ENCODE data around the gene HS3ST5. TPM values are rescaled to one million over a fixed set of nuclear protein-coding genes. Genes with fewer than 3 reads are reported as not detected.

Gene HS3ST5
- polyA plus RNA-seq, 3 donors, result not detected

DNA sequence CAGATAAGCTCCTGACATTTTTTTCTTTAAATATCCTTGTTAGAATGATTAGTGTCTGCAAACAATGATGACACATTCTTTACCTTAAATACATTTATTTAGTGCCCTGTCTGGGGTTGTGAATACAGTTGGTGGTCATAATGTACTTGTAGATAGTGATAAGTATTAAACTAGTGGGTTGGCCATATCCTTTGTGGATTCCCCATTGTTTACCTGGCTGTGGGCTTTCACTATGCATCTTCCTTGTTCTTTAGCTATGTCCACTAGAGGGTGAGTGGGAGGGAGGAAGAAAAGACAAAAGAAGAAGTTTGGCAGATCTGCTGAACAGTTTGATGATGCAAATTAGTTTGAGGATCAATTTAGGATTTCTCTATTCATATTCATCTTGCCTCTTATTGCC lies 15.7 kb downstream of the HS3ST5 start:
- H3K27me3 Mint-ChIP-seq (ENCODE audit: low read depth in 3 of 3), result peaks cover 0 to 2% (median 0%) of the 10 kb centered on the region in 3 donors
- no peaks in the 10 kb centered on the region for H3K36me3 Mint-ChIP-seq
- Histone ChIP-seq H3K4me3 (replicated peaks in 1 of 3; ENCODE audit: low read depth in 2 of 3, low read length in 3 of 3) (no peak overlapping the region), H3K4me1 (ENCODE audit: control insufficient read depth in 1 of 2, insufficient read depth in 2 of 2, low read length in 2 of 2) (no peaks in the 10 kb centered on the region), H3K79me2 (ENCODE audit: insufficient read depth, low read length) (no peaks in the 10 kb centered on the region), H4K20me1 (ENCODE audit: insufficient read depth, low read length) (no peaks in the 10 kb centered on the region), H3K36me3 (replicated peaks in 1 of 2; ENCODE audit: control insufficient read depth in 1 of 2, insufficient read depth in 2 of 2, low read length in 2 of 2) (no peaks in the 10 kb centered on the region), H2AFZ (ENCODE audit: insufficient read depth, low read depth, low read length, poor library complexity, severe bottlenecking) (no peak overlapping the region), H3K27me3 (ENCODE audit: control insufficient read depth in 2 of 2, insufficient read depth in 2 of 2, low read length in 2 of 2) (no peaks in the 10 kb centered on the region), H3K27ac (ENCODE audit: low read depth in 1 of 2, low read length in 2 of 2) (no peak overlapping the region), H3K4me2 (replicated peaks; ENCODE audit: extremely low read depth, low read length, poor library complexity, severe bottlenecking) (no peak overlapping the region), H3K9me3 (replicated peaks in 1 of 2; ENCODE audit: control insufficient read depth in 1 of 2, insufficient read depth in 1 of 2, low read length in 2 of 2) (no peaks in the 10 kb centered on the region), H3K9ac (ENCODE audit: insufficient read depth, low read length, poor library complexity, severe bottlenecking) (no peak overlapping the region)
- H3K27ac Mint-ChIP-seq, result no peak overlapping the region
- H3K4me3 Mint-ChIP-seq, result no peak overlapping the region
- TF ChIP-seq, protein P1, sequence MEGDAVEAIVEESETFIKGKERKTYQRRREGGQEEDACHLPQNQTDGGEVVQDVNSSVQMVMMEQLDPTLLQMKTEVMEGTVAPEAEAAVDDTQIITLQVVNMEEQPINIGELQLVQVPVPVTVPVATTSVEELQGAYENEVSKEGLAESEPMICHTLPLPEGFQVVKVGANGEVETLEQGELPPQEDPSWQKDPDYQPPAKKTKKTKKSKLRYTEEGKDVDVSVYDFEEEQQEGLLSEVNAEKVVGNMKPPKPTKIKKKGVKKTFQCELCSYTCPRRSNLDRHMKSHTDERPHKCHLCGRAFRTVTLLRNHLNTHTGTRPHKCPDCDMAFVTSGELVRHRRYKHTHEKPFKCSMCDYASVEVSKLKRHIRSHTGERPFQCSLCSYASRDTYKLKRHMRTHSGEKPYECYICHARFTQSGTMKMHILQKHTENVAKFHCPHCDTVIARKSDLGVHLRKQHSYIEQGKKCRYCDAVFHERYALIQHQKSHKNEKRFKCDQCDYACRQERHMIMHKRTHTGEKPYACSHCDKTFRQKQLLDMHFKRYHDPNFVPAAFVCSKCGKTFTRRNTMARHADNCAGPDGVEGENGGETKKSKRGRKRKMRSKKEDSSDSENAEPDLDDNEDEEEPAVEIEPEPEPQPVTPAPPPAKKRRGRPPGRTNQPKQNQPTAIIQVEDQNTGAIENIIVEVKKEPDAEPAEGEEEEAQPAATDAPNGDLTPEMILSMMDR (IDR thresholded peaks at IDR 0.05), result no peak
- H3K4me1 Mint-ChIP-seq, result no peaks in the 10 kb centered on the region
- no peak for DNase-seq
- intact Hi-C loops (cut with micrococcal nuclease), result no loop called here
- peaks cover 0 to 2% (median 0%) of the 10 kb centered on the region in 7 donors for H3K9me3 Mint-ChIP-seq

DNA sequence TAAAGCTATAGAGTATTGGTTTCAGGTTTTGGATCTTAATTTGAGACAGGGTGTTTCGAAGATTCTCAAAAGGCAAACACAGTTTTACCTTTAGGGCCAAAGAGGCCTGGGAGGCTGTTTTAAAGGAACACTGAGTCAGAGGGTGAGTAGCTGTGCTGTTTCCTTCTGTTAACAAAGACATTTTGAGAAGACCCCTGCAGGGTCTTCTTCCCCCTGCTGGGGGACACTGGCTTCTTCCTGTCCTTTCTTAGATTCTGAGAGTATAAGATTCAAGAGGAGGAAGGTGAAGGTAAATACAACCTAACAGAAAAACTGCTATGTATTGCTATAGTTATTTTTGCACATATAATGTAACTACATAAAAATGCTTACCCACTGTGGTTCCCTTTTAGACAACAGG lies 19.0 kb downstream of the HS3ST5 start:
- H2AFZ ChIP-seq (ENCODE audit: insufficient read depth, low read depth, low read length, poor library complexity, severe bottlenecking), result no peak overlapping the region
- H4K20me1 ChIP-seq (ENCODE audit: insufficient read depth, low read length), result no peaks in the 10 kb centered on the region
- Mint-ChIP-seq H3K27me3 (ENCODE audit: low read depth in 3 of 3) (peaks cover 0 to 2% (median 2%) of the 10 kb centered on the region in 3 donors), H3K4me1 (no peaks in the 10 kb centered on the region), H3K36me3 (no peaks in the 10 kb centered on the region), H3K9me3 (peaks cover 0 to 2% (median 0%) of the 10 kb centered on the region in 7 donors), H3K27ac (no peak overlapping the region), H3K4me3 (no peak overlapping the region)
- no peak for DNase-seq
- no peak overlapping the region for H3K9ac ChIP-seq (ENCODE audit: insufficient read depth, low read length, poor library complexity, severe bottlenecking)
- TF ChIP-seq, protein P1 (IDR thresholded peaks at IDR 0.05), result no peak
- 100% methylated on average over 1 of the region's 1 CpG for WGBS (ENCODE audit: insufficient coverage)
- no peak overlapping the region for H3K27ac ChIP-seq (ENCODE audit: low read depth in 1 of 2, low read length in 2 of 2)
- H3K4me2 ChIP-seq (replicated peaks; ENCODE audit: extremely low read depth, low read length, poor library complexity, severe bottlenecking), result no peak overlapping the region
- no peaks in the 10 kb centered on the region for H3K36me3 ChIP-seq (replicated peaks in 1 of 2; ENCODE audit: control insufficient read depth in 1 of 2, insufficient read depth in 2 of 2, low read length in 2 of 2)
- H3K79me2 ChIP-seq (ENCODE audit: insufficient read depth, low read length), result no peaks in the 10 kb centered on the region
- no peaks in the 10 kb centered on the region for H3K9me3 ChIP-seq (replicated peaks in 1 of 2; ENCODE audit: control insufficient read depth in 1 of 2, insufficient read depth in 1 of 2, low read length in 2 of 2)
- intact Hi-C loops (cut with micrococcal nuclease), result no loop called here
- no peaks in the 10 kb centered on the region for H3K27me3 ChIP-seq (ENCODE audit: control insufficient read depth in 2 of 2, insufficient read depth in 2 of 2, low read length in 2 of 2)
- no peak overlapping the region for H3K4me3 ChIP-seq (replicated peaks in 1 of 3; ENCODE audit: low read depth in 2 of 3, low read length in 3 of 3)
- no peaks in the 10 kb centered on the region for H3K4me1 ChIP-seq (ENCODE audit: control insufficient read depth in 1 of 2, insufficient read depth in 2 of 2, low read length in 2 of 2)
